ENCODE data around the gene OR10K2. TPM values are rescaled to one million over a fixed set of nuclear protein-coding genes. Genes with fewer than 3 reads are reported as not detected.
"Not testable (repeated sequence)": the region's sequence is repeated elsewhere in the genome, so short reads cannot be mapped to it uniquely, and the experiment has no call there.

OR10K2 gene
- under 1 TPM in 1 of 4 donors, not detected in 3; 0.05 TPM for polyA plus RNA-seq (ENCODE audit: insufficient read length in 4 of 4)

DNA sequence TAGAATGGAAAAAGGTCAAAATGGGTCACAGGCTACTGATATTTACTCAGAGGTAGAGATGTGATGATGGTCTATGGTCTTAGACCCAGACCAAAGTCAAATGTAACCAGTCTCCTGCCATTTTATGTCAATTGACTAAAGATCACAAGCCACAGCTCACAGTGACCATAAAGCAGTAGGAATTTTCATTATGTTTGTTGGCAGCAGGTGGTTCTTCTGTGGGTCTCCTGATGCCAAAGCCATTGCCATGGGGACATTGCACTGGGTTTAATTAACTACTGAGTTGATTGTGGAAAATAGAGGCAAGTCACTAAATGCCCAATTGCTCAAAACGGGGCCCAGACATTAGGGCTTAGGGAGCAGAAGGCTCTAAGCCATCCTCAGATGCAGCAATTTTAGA, at the start of gene OR10K2:
OR10K2 (minus strand) TSS at position 101 of the 400 bp plus-strand sequence. CDS start 5,371 bp downstream, outside the sequence.
- DNase-seq (ENCODE audit: low read depth in 4 of 4, low spot score in 2 of 4) = no peak

GRCh38 chr1:158471920-158472319, 45.9 kb upstream of the OR10K2 start, which contains the start of gene OR10R2:
TSS of gene OR10R2 (plus strand) at chr1:158472220. CDS start at chr1:158472326, 106 bp downstream.
- DNase-seq (ENCODE audit: low read depth in 4 of 4, low spot score in 2 of 4) = no peak

- DNase-seq (ENCODE audit: low read depth in 4 of 4, low spot score in 2 of 4) = no peak
These were observed 35.5 kb upstream of the OR10K2 start, which contains the start of gene OR10K1 for GRCh38 chr1:158461534-158461933. TSS of gene OR10K1 (plus strand) at chr1:158461834. CDS start at chr1:158465562, 3,728 bp downstream.

GRCh38 chr1:158458263-158458662, 32.2 kb upstream of the OR10K2 start:
- no peak for DNase-seq (ENCODE audit: low read depth in 4 of 4, low spot score in 2 of 4)

GRCh38 chr1:158457246-158457645, 31.2 kb upstream of the OR10K2 start:
- no peak for DNase-seq (ENCODE audit: low read depth in 4 of 4, low spot score in 2 of 4)

DNA sequence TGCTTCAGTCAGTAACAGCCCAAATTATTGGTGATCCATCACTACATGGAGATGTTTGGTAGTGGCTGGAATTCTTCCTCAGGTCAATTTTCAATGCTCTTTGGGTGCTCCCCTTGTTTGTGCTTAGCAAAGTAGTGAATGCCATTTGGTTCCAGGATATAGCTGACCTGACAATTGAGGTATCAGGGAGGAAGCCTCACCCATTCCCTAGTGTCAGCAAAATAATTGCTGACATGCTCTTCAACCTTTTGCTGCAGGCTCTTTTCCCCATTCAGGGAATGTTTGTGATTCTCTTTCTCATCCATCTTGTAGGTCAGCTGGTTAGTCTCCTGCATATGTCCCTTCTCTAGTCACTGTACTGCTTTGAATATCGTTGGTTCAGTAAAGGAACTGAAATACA, 28.5 kb upstream of the OR10K2 start:
- DNase-seq (ENCODE audit: low read depth in 4 of 4, low spot score in 2 of 4) = no peak

- DNase-seq (ENCODE audit: low read depth in 4 of 4, low spot score in 2 of 4) = no peak
These were observed 19.3 kb upstream of the OR10K2 start for GRCh38 chr1:158445376-158445775.

DNA sequence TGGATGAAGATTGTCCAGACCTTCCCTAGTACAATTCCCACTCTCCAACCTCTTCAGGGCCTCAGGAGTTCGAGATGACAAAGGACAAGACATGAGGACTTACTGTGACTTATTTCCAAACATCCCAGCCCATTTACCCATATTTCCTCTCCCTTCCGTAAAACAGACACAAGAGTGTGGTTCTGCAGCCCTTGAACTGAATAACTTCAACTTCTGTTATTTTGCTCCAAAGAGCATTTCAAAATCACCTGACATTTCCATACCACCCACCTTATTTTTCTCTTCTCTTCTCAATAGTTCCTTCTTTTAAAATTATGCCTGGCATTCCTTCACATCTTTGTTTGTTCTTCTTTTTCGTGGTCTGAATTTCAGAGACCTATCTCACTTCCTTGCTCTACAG, 8.7 kb upstream of the OR10K2 start:
- DNase-seq (ENCODE audit: low read depth in 4 of 4, low spot score in 2 of 4) = no peak

DNA sequence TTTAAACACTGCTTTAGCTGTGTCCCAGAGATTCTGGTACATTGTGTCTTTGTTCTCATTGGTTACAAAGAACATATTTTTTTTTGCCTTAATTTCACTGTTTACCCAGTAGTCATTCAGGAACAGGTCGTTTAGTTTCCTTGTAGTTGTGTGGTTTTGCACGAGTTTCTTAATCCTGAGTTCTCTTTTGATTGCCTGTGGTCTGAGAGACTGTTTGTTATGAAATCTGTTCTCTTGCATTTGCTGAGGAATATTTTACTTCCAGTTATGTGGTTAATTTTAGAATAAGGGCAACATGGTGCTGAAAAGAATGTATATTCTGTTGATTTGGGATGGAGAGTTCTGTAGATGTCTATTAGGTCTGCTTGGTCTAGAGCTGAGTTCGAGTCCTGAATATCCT, 4.1 kb upstream of the OR10K2 start:
- DNase-seq (ENCODE audit: low read depth in 4 of 4, low spot score in 2 of 4) = not testable (repeated sequence)

- no peak for DNase-seq (ENCODE audit: low read depth in 4 of 4, low spot score in 2 of 4)
These were observed 1.0 kb downstream of the OR10K2 start for GRCh38 chr1:158425027-158425426.

- DNase-seq (ENCODE audit: low read depth in 4 of 4, low spot score in 2 of 4) = no peak
These were observed 3.8 kb downstream of the OR10K2 start for GRCh38 chr1:158422212-158422611.

- DNase-seq (ENCODE audit: low read depth in 4 of 4, low spot score in 2 of 4) = no peak
These were observed 8.5 kb downstream of the OR10K2 start for GRCh38 chr1:158417586-158417985.

- DNase-seq (ENCODE audit: low read depth in 4 of 4, low spot score in 2 of 4) = no peak
These were observed 11.2 kb downstream of the OR10K2 start for GRCh38 chr1:158414651-158415345.

GRCh38 chr1:158407092-158407491, 18.9 kb downstream of the OR10K2 start:
- DNase-seq (ENCODE audit: low read depth in 4 of 4, low spot score in 2 of 4) = no peak

- no peak for DNase-seq (ENCODE audit: low read depth in 4 of 4, low spot score in 2 of 4)
These were observed 25.2 kb downstream of the OR10K2 start for GRCh38 chr1:158400871-158401270.

DNA sequence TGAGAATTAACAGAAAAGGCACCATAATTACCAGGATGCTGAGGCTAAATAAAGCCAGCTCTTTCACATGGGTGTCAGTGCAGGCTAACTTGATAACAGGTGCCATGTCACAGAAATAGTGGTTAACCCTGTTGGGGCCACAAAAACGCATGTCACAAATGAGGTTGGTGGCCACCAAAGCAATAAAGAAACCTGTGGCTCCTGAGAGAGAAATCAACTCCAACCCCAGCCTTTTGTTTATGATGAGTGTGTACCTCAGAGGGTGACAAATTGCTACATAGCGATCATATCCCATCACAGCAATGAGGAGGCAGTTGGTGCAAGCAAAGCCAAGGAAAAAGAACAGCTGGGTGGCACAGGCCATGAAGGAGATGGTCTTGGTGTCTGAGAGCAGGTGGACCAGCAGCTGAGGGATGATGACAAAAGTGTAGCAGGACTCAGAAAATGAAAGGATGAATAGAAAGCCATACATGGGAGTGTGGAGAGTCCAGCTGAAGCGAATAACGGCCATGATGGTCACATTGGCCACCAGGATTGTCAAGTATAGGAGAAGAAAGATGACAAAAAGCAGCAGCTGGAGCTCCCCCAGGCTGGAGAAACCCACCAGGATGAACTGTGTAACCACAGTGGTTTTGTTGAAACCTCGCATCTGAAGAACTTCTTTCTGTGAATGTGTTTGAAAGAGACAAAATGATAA, 27.1 kb downstream of the OR10K2 start, which contains the start of gene OR10T2:
OR10T2 (minus strand) TSS at position 649 of the 697 bp plus-strand sequence; CDS start at position 649, 0 bp downstream.
- no peak for DNase-seq (ENCODE audit: low read depth in 4 of 4, low spot score in 2 of 4)

GRCh38 chr1:158396646-158397045, 29.4 kb downstream of the OR10K2 start:
- peak in 2 of 4 donors; percentile 0 to 1 for DNase-seq (ENCODE audit: low read depth in 4 of 4, low spot score in 2 of 4)

DNA sequence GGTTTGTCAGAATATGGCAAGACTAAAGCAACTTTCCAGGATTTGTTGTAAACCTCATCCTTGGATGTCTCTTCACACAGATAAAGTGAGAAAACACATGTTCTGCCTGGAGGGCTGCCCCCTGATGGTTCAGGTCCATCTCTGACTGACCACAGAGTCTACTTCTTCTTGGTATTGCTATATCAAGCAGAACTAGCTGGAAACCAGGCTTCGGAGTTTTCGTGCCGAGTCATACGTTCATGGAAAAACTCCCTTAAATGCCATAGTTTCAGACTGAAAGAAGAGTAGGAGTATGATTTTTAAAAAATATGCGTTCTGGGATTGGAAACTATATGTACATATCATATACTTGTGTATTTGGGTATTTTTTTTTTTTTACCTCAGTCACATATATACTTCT, 32.6 kb downstream of the OR10K2 start:
- no peak for DNase-seq (ENCODE audit: low read depth in 4 of 4, low spot score in 2 of 4)

- no peak for DNase-seq (ENCODE audit: low read depth in 4 of 4, low spot score in 2 of 4)
These were observed 34.9 kb downstream of the OR10K2 start for GRCh38 chr1:158391099-158391498.

DNA sequence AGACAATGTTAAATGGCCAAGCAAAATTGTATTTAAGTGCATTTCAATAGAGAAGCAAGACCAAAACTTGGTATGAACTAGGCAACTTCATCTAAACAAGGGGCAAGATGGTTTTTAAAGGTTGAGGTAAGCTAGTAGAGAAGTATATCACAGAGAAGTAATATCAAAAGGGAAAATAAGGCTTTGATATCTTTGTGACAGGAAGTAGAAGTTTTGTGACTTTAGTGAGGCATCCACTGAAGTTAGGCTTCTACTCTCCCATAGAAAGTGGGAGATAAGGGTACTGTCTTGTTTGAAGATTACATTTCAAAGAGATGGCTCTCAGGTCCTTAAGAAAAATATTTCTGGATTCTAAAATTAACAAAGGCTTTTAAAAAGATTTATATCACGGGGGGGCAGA, 35.7 kb downstream of the OR10K2 start:
- DNase-seq (ENCODE audit: low read depth in 4 of 4, low spot score in 2 of 4) = no peak

DNA sequence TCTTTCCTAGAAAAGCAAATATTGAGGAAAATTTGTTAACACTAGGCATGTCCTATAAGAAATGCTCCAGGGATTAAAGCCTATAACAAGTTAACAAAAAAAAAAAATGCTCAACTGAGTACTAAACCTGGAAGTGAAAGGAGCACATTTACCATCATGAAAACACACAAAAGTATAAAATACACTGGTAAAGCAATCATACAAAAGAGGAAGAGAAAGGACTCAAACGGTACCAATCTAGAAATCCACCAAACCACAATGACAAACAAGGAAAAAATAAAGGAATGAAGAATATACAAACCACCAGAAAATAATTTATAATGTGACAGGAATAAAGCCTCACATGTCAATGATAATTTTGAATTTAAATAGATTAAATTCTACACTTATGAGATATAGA, 51.2 kb downstream of the OR10K2 start:
- no peak for DNase-seq (ENCODE audit: low read depth in 4 of 4, low spot score in 2 of 4)

- not testable (repeated sequence) for DNase-seq (ENCODE audit: low read depth in 4 of 4, low spot score in 2 of 4)
These were observed 51.9 kb downstream of the OR10K2 start for GRCh38 chr1:158374101-158374500.

All from left renal cortex interstitium (tissue), 4 donors.